RWPE2 (cell line): ENCODE measurements around the gene SHQ1.
"Not testable (repeated sequence)": the region's sequence is repeated elsewhere in the genome, so short reads cannot be mapped to it uniquely, and the experiment has no call there.

Experiments used
- ATAC-seq: fragments of 200-7000 bp; cut with Tn5 transposase; 3 replicates; pipeline ENCODE4 v1.9.1; 2021; ENCODE audit warnings: low read depth
- DNase-seq: peaks from one replicate; pipeline ENCODE4 v3.0.0-alpha.2; 2020; ENCODE audit warnings: low spot score
- H3K27ac ChIP-seq: fragments of 450-650 bp; 2 replicates; pipeline ENCODE4 v1.5.1; 2017; ENCODE audit warnings: mild to moderate bottlenecking; ENCODE audit not compliant: poor library complexity, severe bottlenecking
- H3K27me3 ChIP-seq: fragments of 250-450 bp; sonication (Bioruptor Pico); 2 replicates; pipeline ENCODE4 v1.5.1; 2021; ENCODE audit warnings: mild to moderate bottlenecking, moderate library complexity; ENCODE audit not compliant: insufficient read depth, poor library complexity, severe bottlenecking
- H3K36me3 ChIP-seq: fragments of 250-450 bp; sonication (Bioruptor Pico); 2 replicates; pipeline ENCODE4 v1.5.1; 2020; ENCODE audit warnings: low read depth, mild to moderate bottlenecking, moderate library complexity
- H3K4me1 ChIP-seq: fragments of 250-450 bp; sonication (Bioruptor Pico); 2 replicates; pipeline ENCODE4 v1.5.1; 2021; ENCODE audit warnings: mild to moderate bottlenecking, moderate library complexity; ENCODE audit not compliant: insufficient read depth, poor library complexity, severe bottlenecking
- H3K4me3 ChIP-seq: fragments of 250-450 bp; sonication (Bioruptor Pico); 2 replicates; pipeline ENCODE4 v1.5.1; 2021; ENCODE audit warnings: mild to moderate bottlenecking, moderate library complexity; ENCODE audit not compliant: severe bottlenecking
- H3K9me3 ChIP-seq: fragments of 250-450 bp; sonication (Bioruptor Pico); 2 replicates; pipeline ENCODE4 v1.5.1; 2021; ENCODE audit warnings: mild to moderate bottlenecking, moderate library complexity; ENCODE audit not compliant: severe bottlenecking
- CTCF ChIP-seq: fragments of 450-650 bp; IDR thresholded peaks from one replicate; pipeline ENCODE4 v1.5.1; 2017; ENCODE audit warnings: mild to moderate bottlenecking, moderate library complexity; ENCODE audit not compliant: poor library complexity, severe bottlenecking

Gene SHQ1

GRCh38 chr3:72794079-72794478 is 54.2 kb downstream of the SHQ1 start:
- TF ChIP-seq CTCF, result no peak
- Histone ChIP-seq H3K4me1 (peaks cover 7% of the 10 kb centered on the region), H3K27me3 (no peaks in the 10 kb centered on the region), H3K9me3 (no peaks in the 10 kb centered on the region), H3K36me3 (0 out of 2 replicates have a peak, but pooled peaks cover 10% of the 10 kb centered on the region), H3K27ac (no peak overlapping the region), H3K4me3 (no peak overlapping the region)
- DNase-seq, result no peak
- no peak for ATAC-seq

- no peak for TF ChIP-seq CTCF
- no peaks in the 10 kb centered on the region for H3K27me3 ChIP-seq
- ATAC-seq (no peak), DNase-seq (no peak)
- peaks cover 7% of the 10 kb centered on the region for H3K4me1 ChIP-seq
- H3K4me3 ChIP-seq, result no peak overlapping the region
- H3K36me3 ChIP-seq, result 0 out of 2 replicates have a peak, but pooled peaks cover 10% of the 10 kb centered on the region
- no peaks in the 10 kb centered on the region for H3K9me3 ChIP-seq
- no peak overlapping the region for H3K27ac ChIP-seq
These were observed 57.1 kb downstream of the SHQ1 start for GRCh38 chr3:72791161-72791560.

GRCh38 chr3:72789786-72790185 is 58.5 kb downstream of the SHQ1 start:
- Histone ChIP-seq H3K36me3 (peaks cover 10% of the 10 kb centered on the region; the same call in 1 of the 2 replicates), H3K4me1 (peaks cover 7% of the 10 kb centered on the region), H3K27me3 (no peaks in the 10 kb centered on the region), H3K4me3 (no peak overlapping the region), H3K27ac (no peak overlapping the region), H3K9me3 (no peaks in the 10 kb centered on the region)
- ATAC-seq, result no peak
- no peak for TF ChIP-seq CTCF
- no peak for DNase-seq

GRCh38 chr3:72788232-72788631 is 60.0 kb downstream of the SHQ1 start:
- not testable (repeated sequence) for H3K27me3 ChIP-seq, H3K9me3 ChIP-seq, H3K4me1 ChIP-seq, H3K4me3 ChIP-seq, ATAC-seq, DNase-seq, H3K27ac ChIP-seq
- peaks cover 10% of the 10 kb centered on the region; the same call in 1 of the 2 replicates for H3K36me3 ChIP-seq

GRCh38 chr3:72786668-72787067 is 61.6 kb downstream of the SHQ1 start:
- TF ChIP-seq CTCF, result no peak
- peaks cover 7% of the 10 kb centered on the region for H3K4me1 ChIP-seq
- DNase-seq (no peak), ATAC-seq (no peak)
- H3K36me3 ChIP-seq, result peaks cover 10% of the 10 kb centered on the region; the same call in 1 of the 2 replicates
- H3K4me3 ChIP-seq, result no peak overlapping the region
- H3K9me3 ChIP-seq, result no peaks in the 10 kb centered on the region
- H3K27ac ChIP-seq, result no peak overlapping the region
- H3K27me3 ChIP-seq, result no peaks in the 10 kb centered on the region
